Glutamatergic neuron (in vitro differentiated cells): ENCODE results near the gene PGLYRP2. TPM values are rescaled to one million over a fixed set of nuclear protein-coding genes. Genes with fewer than 3 reads are reported as not detected.
A peak's percentile ranks its signal among the peaks of the same experiment; 100 is the strongest.

Experiments used
- DNase-seq: peaks from one replicate; pipeline ENCODE4 v3.0.0; 2022
- H3K27ac Mint-ChIP-seq: one replicate; pipeline ENCODE4 v1.8.0; 2020; ENCODE audit warnings: mild to moderate bottlenecking, mixed read lengths, inconsistent platforms; ENCODE audit not compliant: unreplicated experiment
- H3K27me3 Mint-ChIP-seq: one replicate; pipeline ENCODE4 v1.8.0; 2020; ENCODE audit warnings: mild to moderate bottlenecking, moderate library complexity, mixed read lengths, inconsistent platforms; ENCODE audit not compliant: unreplicated experiment
- H3K36me3 Mint-ChIP-seq: one replicate; pipeline ENCODE4 v1.8.0; 2020; ENCODE audit warnings: mild to moderate bottlenecking, mixed read lengths, inconsistent platforms; ENCODE audit not compliant: unreplicated experiment
- H3K4me1 Mint-ChIP-seq: one replicate; pipeline ENCODE4 v1.8.0; 2020; ENCODE audit warnings: mild to moderate bottlenecking, low read depth, mixed read lengths, inconsistent platforms; ENCODE audit not compliant: unreplicated experiment
- H3K4me3 Mint-ChIP-seq: one replicate; pipeline ENCODE4 v1.8.0; 2020; ENCODE audit warnings: mild to moderate bottlenecking, mixed read lengths, inconsistent platforms; ENCODE audit not compliant: unreplicated experiment
- H3K9me3 Mint-ChIP-seq: one replicate; pipeline ENCODE4 v1.8.0; 2020; ENCODE audit warnings: mild to moderate bottlenecking, moderate library complexity, mixed read lengths, inconsistent platforms; ENCODE audit not compliant: unreplicated experiment
- CTCF ChIP-seq: fragments of 200-600 bp; sonication (generic); IDR thresholded peaks from one replicate; pipeline ENCODE4 v1.5.0; 2021; ENCODE audit not compliant: partially characterized antibody, unreplicated experiment
- total RNA-seq: library from RNA; stranded (reverse); fragmentation: NEBNext Ultra II Directional; extraction: Animal tissue kit (Norgen Biotek cat#: 25700); gene quantifications from one replicate; pipeline ENCODE4 v1.2.1, GENCODE V29; 2021; ENCODE audit not compliant: unreplicated experiment

PGLYRP2 gene
- total RNA-seq, 1 donor from 2014 or later, result not detected

GRCh38 chr19:15433519-15434069 lies 45.7 kb downstream of the PGLYRP2 start:
- peak overlapping the region; percentile 99 for H3K27ac Mint-ChIP-seq
- no peaks in the 10 kb centered on the region for H3K36me3 Mint-ChIP-seq
- DNase-seq, result no peak

GRCh38 chr19:15432629-15433518 lies 46.4 kb downstream of the PGLYRP2 start:
- peak; percentile 98 for DNase-seq
- H3K4me3 Mint-ChIP-seq, result peak overlapping the region; percentile 95
- H3K27ac Mint-ChIP-seq, result peak overlapping the region; percentile 99
- H3K4me1 Mint-ChIP-seq, result peaks cover 6% of the 10 kb centered on the region
- H3K36me3 Mint-ChIP-seq, result no peaks in the 10 kb centered on the region
- H3K27me3 Mint-ChIP-seq, result peaks cover 18% of the 10 kb centered on the region
- no peak for TF ChIP-seq CTCF
- H3K9me3 Mint-ChIP-seq, result peaks cover 15% of the 10 kb centered on the region

More at GRCh38 chr19:15433519-15434069, 45.7 kb downstream of the PGLYRP2 start:
- peaks cover 6% of the 10 kb centered on the region for H3K4me1 Mint-ChIP-seq
- peaks cover 15% of the 10 kb centered on the region for H3K9me3 Mint-ChIP-seq
- TF ChIP-seq CTCF, result no peak
- peak overlapping the region; percentile 95 for H3K4me3 Mint-ChIP-seq
- H3K27me3 Mint-ChIP-seq, result peaks cover 18% of the 10 kb centered on the region

- Mint-ChIP-seq H3K27ac (peak overlapping the region; percentile 98), H3K4me1 (peaks cover 6% of the 10 kb centered on the region), H3K36me3 (no peaks in the 10 kb centered on the region), H3K9me3 (peaks cover 15% of the 10 kb centered on the region), H3K27me3 (peaks cover 18% of the 10 kb centered on the region), H3K4me3 (peak overlapping the region; percentile 96)
- no peak for DNase-seq
- no peak for TF ChIP-seq CTCF
Measured at GRCh38 chr19:15432018-15432494, 47.2 kb downstream of the PGLYRP2 start.

GRCh38 chr19:15431396-15432017 lies 47.8 kb downstream of the PGLYRP2 start:
- peaks cover 15% of the 10 kb centered on the region for H3K9me3 Mint-ChIP-seq
- DNase-seq, result peak; percentile 45
- no peak for TF ChIP-seq CTCF
- peak overlapping the region; percentile 96 for H3K4me3 Mint-ChIP-seq
- peaks cover 1% of the 10 kb centered on the region for H3K36me3 Mint-ChIP-seq
- peak overlapping the region; percentile 98 for H3K27ac Mint-ChIP-seq
- H3K27me3 Mint-ChIP-seq, result peaks cover 18% of the 10 kb centered on the region
- H3K4me1 Mint-ChIP-seq, result peaks cover 7% of the 10 kb centered on the region
